Breast epithelium (tissue), 4 donors: ENCODE results near the gene UBL4B. TPM values are rescaled to one million over a fixed set of nuclear protein-coding genes. Genes with fewer than 3 reads are reported as not detected.

ENCODE experiments used
- DNase-seq, 2 donors: peaks; one replicate each; pipeline ENCODE4 v3.0.0-alpha.2; 2019; ENCODE audit warnings: low spot score in 2 of 2
- H3K27ac ChIP-seq, 2 donors: fragments of 200-600 bp; sonication (generic) in 1 of 2; one replicate each; pipeline ENCODE4 v1.5.1; 2016 to 2019; ENCODE audit warnings: mild to moderate bottlenecking in 1 of 2
- H3K27me3 ChIP-seq, 2 donors: fragments of 200-600 bp; sonication (generic) in 1 of 2; one replicate each; pipeline versions ENCODE4 v1.5.1 to v1.6.0; 2017 to 2019; ENCODE audit warnings: control low read depth in 1 of 2, mild to moderate bottlenecking in 1 of 2
- H3K36me3 ChIP-seq: fragments of 200-600 bp; one replicate; pipeline ENCODE4 v1.5.1; 2019
- H3K4me1 ChIP-seq, 2 donors: fragments of 200-600 bp; sonication (generic); one replicate each; pipeline ENCODE4 v1.5.1; 2016 to 2019; ENCODE audit warnings: control low read depth in 1 of 2
- H3K4me3 ChIP-seq, 3 donors: fragments of 200-600 bp; sonication (generic); 1 replicate in 2 of 3; 2 replicates in 1 of 3; pipeline ENCODE4 v1.5.1; 2016 to 2019; ENCODE audit warnings: mild to moderate bottlenecking in 3 of 3, moderate library complexity in 2 of 3
- H3K9me3 ChIP-seq, 2 donors: fragments of 200-600 bp; sonication (generic) in 1 of 2; one replicate each; pipeline ENCODE4 v1.5.1; 2016 to 2019; ENCODE audit warnings: control low read depth in 1 of 2
- POLR2A ChIP-seq: fragments of 450-650 bp; IDR thresholded peaks from one replicate; pipeline ENCODE4 v1.6.1; 2016; ENCODE audit warnings: antibody characterized with exemption, mild to moderate bottlenecking, moderate library complexity
- POLR2AphosphoS5 ChIP-seq, 3 donors: sonication (generic); formaldehyde crosslinking; IDR thresholded peaks; one replicate each; pipeline ENCODE4 v1.6.1; 2017; ENCODE audit warnings: antibody characterized with exemption in 3 of 3
- intact Hi-C: fragments of 100-400 bp; cut with DNase I; formaldehyde crosslinking; loops from one replicate; pipeline ENCODE4 v1.15.1; 2023; ENCODE audit warnings: low total_unique reads
- total RNA-seq, 3 donors: library from RNA; depleted of rRNA; stranded (reverse); fragments of >200 nt; gene quantifications; one replicate each; pipeline ENCODE4 v1.1.0, GENCODE V29; 2016
- TF ChIP-seq, protein P1 (sequence below), 3 donors: fragments of 450-650 bp; IDR thresholded peaks; one replicate each; pipeline ENCODE4 v1.5.1; 2016 to 2017; ENCODE audit warnings: antibody characterized with exemption in 3 of 3, mild to moderate bottlenecking in 3 of 3, moderate library complexity in 3 of 3

The UBL4B gene
- total RNA-seq, 3 donors from 2014 or later, result 0.29 to 1.6 (median 0.96) TPM

DNA sequence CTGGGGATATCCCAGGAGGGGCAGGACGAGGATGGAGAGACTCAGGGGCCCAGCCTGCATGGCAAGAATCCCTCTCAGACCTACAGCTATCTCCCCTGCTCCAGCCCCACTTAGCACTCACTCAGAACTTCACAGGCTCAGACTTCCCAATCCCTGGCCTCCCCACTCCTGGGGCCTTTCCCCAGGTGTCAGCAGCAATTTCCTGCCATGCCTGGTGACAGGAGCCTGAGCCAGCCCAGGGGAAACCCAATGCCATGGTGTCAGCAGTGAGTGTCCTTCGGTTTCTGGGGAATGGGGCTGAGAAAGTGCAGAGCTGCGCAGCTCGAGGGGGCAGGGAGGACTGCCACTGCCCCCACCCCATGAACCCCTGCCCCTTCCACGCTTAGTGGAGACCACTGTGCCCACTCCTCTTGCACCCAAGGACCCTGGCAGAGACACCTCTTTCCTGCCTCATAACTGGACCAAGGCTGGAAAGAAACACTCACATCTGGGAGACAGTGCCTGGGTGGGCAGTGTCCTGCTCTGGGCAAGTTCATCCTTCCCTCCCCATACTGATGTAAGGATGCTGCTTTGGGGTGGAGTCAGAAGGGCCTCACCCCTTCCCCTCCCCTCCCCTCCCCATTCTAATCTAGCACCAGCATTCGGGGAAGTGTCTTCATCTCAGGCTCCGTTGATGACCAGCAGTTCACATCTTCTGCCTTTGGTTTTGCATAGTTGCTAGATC is 17.1 kb upstream of the UBL4B start:
- Histone ChIP-seq H3K4me1 (no peaks in the 10 kb centered on the region), H3K9me3 (no peaks in the 10 kb centered on the region), H3K4me3 (no peak overlapping the region), H3K27me3 (no peaks in the 10 kb centered on the region), H3K36me3 (no peaks in the 10 kb centered on the region), H3K27ac (no peak overlapping the region)
- intact Hi-C loops, result no loop called here
- TF ChIP-seq, protein P1, sequence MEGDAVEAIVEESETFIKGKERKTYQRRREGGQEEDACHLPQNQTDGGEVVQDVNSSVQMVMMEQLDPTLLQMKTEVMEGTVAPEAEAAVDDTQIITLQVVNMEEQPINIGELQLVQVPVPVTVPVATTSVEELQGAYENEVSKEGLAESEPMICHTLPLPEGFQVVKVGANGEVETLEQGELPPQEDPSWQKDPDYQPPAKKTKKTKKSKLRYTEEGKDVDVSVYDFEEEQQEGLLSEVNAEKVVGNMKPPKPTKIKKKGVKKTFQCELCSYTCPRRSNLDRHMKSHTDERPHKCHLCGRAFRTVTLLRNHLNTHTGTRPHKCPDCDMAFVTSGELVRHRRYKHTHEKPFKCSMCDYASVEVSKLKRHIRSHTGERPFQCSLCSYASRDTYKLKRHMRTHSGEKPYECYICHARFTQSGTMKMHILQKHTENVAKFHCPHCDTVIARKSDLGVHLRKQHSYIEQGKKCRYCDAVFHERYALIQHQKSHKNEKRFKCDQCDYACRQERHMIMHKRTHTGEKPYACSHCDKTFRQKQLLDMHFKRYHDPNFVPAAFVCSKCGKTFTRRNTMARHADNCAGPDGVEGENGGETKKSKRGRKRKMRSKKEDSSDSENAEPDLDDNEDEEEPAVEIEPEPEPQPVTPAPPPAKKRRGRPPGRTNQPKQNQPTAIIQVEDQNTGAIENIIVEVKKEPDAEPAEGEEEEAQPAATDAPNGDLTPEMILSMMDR (IDR thresholded peaks at IDR 0.05), result no peak
- no peak for TF ChIP-seq POLR2AphosphoS5 (IDR thresholded peaks at IDR 0.05)
- no peak for TF ChIP-seq POLR2A
- no peak for DNase-seq

DNA sequence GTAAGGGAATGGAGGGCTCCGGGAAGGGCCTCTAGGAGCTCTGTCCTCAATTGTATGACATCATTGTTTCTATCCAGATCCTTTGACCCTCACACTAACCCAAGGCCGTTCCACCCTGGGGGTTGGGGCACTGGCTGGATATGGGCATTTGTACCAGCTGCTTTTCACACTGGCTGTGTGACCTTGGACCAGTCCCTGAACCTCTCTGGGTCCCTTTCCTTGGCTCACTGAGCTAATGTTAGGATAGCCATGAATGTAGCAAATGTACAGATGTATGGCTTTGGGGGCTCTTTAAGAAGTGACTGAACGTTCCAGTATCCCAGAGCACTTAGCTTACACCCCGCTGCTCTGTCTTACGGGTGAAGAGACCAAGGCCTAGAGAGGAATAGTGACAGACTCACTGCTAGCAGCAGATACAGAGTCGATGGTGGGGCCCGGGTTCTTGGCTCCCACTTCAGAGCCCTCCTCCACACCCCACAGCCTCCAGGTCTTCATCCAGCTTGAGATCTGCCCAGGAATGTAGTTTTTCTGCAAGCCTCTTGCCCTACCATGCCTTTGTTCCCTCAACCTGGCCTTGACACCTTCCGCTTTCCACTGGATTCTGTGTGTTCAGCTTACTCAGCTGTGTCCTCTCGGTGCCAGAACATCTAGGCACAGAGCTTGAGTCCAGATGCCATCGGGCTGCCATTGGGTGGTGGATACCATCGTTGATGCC is 14.6 kb upstream of the UBL4B start:
- no peak overlapping the region for H3K4me3 ChIP-seq
- no peak for DNase-seq
- H3K4me1 ChIP-seq, result no peaks in the 10 kb centered on the region
- H3K36me3 ChIP-seq, result no peaks in the 10 kb centered on the region
- no peak overlapping the region for H3K27ac ChIP-seq
- no peak for TF ChIP-seq POLR2AphosphoS5 (IDR thresholded peaks at IDR 0.05)
- TF ChIP-seq, protein P1 (IDR thresholded peaks at IDR 0.05), result no peak
- TF ChIP-seq POLR2A, result no peak
- intact Hi-C loops, result no loop called here
- H3K27me3 ChIP-seq, result no peaks in the 10 kb centered on the region
- H3K9me3 ChIP-seq, result no peaks in the 10 kb centered on the region

DNA sequence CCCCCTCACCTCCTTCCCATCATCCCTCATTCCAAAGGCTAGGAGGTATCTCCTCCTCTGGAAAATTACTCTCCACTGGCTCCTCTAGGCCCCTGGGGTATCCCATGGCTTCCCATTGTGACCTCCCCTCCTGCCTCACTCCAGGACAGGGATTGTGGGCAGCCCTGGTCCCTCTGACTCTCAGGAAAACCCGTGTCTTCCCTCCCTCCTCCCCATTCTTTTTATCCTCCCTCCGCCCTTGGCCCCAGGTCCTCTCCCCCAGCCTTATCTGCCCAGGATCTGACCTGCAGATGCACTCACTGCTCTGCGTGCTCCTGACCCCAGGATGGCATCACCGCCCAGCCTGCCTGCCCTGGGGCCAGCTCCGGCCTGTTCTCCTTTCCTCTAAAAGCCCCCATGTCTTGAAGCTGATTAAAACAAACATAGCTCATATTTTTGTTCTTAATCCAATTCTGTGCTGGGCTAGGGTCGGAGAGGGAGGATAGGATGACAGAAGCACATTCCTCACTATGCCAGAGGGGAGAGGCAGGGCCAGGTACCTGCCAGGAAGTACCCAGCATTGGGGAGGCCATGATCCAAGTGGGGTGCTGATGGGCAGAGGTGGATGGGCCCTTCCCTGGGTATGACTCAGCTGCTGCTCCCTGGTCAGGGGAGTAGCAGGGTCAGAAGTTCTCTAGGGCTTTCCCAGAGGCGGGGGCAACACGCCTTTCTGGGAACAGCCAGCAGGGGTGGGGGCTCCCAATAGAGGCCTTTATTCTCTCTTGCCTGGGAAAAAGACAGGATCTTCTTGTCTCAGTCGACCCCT is 13.8 kb upstream of the UBL4B start:
- DNase-seq, result no peak
- Histone ChIP-seq H3K4me3 (no peak overlapping the region), H3K9me3 (no peaks in the 10 kb centered on the region), H3K36me3 (no peaks in the 10 kb centered on the region), H3K27me3 (no peaks in the 10 kb centered on the region), H3K27ac (no peak overlapping the region), H3K4me1 (no peaks in the 10 kb centered on the region)
- intact Hi-C loops, result no loop called here
- TF ChIP-seq, protein P1 (IDR thresholded peaks at IDR 0.05), result no peak
- TF ChIP-seq POLR2AphosphoS5 (IDR thresholded peaks at IDR 0.05) (no peak), POLR2A (no peak)

DNA sequence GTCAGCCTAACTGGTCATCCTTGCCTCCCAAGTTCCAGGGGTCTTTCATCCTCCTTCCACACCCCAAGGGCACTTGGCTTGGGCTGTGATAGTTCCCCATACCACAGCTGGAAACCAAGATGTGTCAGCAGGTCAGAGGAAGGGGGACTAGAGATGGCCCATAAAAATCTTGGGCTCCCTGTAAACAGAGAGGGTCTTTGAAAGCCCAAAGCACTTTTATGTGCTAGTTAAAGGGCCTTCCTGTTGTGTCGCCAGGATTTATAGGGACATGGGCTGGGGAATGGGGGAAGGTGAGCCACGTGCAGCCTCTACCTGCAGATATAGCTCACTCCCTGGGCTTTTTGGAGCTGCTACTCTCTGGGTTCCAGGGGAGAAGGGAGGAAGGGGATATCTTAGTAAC is 11.9 kb upstream of the UBL4B start:
- intact Hi-C loops, result loop anchor here (5.0 to 10.0 kb wide), 2 partner anchors 46 to 1153 kb away; no protein-coding TSS in a partner anchor
- Histone ChIP-seq H3K9me3 (no peaks in the 10 kb centered on the region), H3K27ac (no peak overlapping the region), H3K4me3 (no peak overlapping the region), H3K36me3 (no peaks in the 10 kb centered on the region), H3K4me1 (no peaks in the 10 kb centered on the region), H3K27me3 (no peaks in the 10 kb centered on the region)
- no peak for DNase-seq
- TF ChIP-seq POLR2AphosphoS5 (IDR thresholded peaks at IDR 0.05) (no peak), POLR2A (no peak)
- TF ChIP-seq, protein P1 (IDR thresholded peaks at IDR 0.05), result no peak
